C4-2B (cell line): Measurements from ENCODE around the gene EMC9.

ENCODE experiments used
- CTCF ChIP-seq: fragments of 450-650 bp; conservative IDR thresholded peaks from 2 replicates; pipeline ENCODE4 v1.5.1; 2017; ENCODE audit warnings: mild to moderate bottlenecking
- ZFX ChIP-seq: fragments of 450-650 bp; IDR thresholded peaks from 2 replicates; pipeline ENCODE4 v1.6.1; 2017

DNA sequence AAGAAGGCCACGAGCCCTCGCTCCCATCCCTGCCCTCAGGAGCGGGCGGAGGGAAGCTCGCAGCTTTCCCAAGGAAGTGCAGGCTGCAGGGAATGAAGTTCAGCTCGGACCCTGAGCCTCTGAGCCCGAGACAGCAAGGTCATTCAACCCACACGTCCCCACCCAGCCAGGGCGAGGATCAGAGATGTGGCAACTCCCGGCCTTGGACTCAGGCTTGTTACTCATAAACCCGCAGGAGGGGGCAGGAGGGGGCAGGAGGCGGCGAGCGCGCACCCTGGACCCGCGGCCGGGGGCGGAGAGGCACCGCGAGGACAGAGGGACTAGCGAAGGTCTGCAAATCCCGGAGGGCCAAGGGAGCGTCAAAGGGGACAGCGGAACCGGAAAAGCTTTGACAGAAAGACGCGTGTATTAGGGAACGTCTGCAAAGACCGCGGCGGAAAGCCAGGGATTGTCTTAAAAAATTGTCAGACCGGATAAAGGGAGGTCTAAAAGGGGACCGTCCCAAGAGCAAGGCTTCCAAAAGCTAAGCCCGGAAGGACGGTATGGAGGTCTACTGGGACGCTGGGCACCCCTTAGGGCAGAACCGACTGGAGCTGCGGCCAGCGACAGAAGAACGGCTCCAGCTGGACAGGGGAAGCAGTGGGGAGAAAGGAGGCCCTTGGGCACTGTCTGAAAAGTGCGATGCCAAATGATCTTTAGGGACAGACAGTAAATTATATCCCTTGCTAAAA, 27.4 kb downstream of the EMC9 start:
- TF ChIP-seq CTCF (no peak), ZFX (peak; percentile 79; the same call in 1 of the 2 replicates)
